ENCODE measurements around the gene EEPD1.

GRCh38 chr7:36171503-36171902 is 18.4 kb downstream of the EEPD1 start:
- TF ChIP-seq CTCF (IDR thresholded peaks at IDR 0.05), result no peak
- TF ChIP-seq POLR2A (IDR thresholded peaks at IDR 0.05), result no peak

Data from thyroid gland (tissue), 4 donors.